Chondrocyte (in vitro differentiated cells): ENCODE measurements around the gene ZSCAN30. TPM values are rescaled to one million over a fixed set of nuclear protein-coding genes. Genes with fewer than 3 reads are reported as not detected.

Experiments
- DNase-seq: peaks from one replicate; pipeline ENCODE4 v3.0.0; 2021; ENCODE audit warnings: mixed read lengths, low spot score
- H3K27ac Mint-ChIP-seq: one replicate; pipeline ENCODE4 v1.8.0; 2021; ENCODE audit warnings: mild to moderate bottlenecking, moderate library complexity, mixed read lengths; ENCODE audit not compliant: unreplicated experiment
- H3K27me3 Mint-ChIP-seq: 2 replicates; pipeline ENCODE4 v1.8.0; 2021; ENCODE audit warnings: low read depth, mixed read lengths
- H3K36me3 Mint-ChIP-seq: 2 replicates; pipeline ENCODE4 v1.8.0; 2021; ENCODE audit warnings: low read depth, mixed read lengths
- H3K4me1 Mint-ChIP-seq: 2 replicates; pipeline ENCODE4 v1.8.0; 2021; ENCODE audit warnings: low read depth, mild to moderate bottlenecking, mixed read lengths
- H3K4me3 Mint-ChIP-seq: one replicate; pipeline ENCODE4 v1.8.0; 2021; ENCODE audit warnings: mild to moderate bottlenecking, moderate library complexity, mixed read lengths; ENCODE audit not compliant: unreplicated experiment
- H3K9me3 Mint-ChIP-seq: 2 replicates; pipeline ENCODE4 v1.8.0; 2021; ENCODE audit warnings: low read depth, mixed read lengths
- total RNA-seq: library from RNA; stranded (reverse); gene quantifications from 3 replicates; pipeline ENCODE4 v1.2.1, GENCODE V29; 2021
- TF ChIP-seq, protein P1 (sequence below): fragments of 200-600 bp; sonication (generic); IDR thresholded peaks from 2 replicates; pipeline ENCODE4 v1.5.0; 2021; ENCODE audit warnings: antibody characterized with exemption, mild to moderate bottlenecking, moderate library complexity

Gene ZSCAN30
- total RNA-seq, 1 donor from 2014 or later: 9.8 TPM

DNA sequence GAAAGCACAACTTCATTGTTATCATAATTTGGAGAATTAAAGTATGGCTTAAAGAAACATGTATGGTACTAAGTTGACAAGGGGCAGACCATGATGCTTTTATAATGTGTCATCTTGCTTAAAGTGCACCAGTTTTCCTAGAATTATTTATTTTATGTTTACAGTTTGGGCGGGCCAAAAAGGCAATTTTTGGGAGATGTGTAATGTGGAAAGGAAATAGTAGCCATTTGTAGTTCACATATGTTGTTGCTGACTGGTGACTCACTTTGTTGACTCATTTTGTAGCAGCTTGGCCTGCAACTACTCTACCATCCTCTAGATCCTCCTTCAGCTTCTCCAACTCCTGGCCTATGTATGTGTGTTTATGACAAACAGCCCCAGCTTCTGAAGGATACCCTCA lies 7.7 kb downstream of the ZSCAN30 start:
- TF ChIP-seq, protein P1, sequence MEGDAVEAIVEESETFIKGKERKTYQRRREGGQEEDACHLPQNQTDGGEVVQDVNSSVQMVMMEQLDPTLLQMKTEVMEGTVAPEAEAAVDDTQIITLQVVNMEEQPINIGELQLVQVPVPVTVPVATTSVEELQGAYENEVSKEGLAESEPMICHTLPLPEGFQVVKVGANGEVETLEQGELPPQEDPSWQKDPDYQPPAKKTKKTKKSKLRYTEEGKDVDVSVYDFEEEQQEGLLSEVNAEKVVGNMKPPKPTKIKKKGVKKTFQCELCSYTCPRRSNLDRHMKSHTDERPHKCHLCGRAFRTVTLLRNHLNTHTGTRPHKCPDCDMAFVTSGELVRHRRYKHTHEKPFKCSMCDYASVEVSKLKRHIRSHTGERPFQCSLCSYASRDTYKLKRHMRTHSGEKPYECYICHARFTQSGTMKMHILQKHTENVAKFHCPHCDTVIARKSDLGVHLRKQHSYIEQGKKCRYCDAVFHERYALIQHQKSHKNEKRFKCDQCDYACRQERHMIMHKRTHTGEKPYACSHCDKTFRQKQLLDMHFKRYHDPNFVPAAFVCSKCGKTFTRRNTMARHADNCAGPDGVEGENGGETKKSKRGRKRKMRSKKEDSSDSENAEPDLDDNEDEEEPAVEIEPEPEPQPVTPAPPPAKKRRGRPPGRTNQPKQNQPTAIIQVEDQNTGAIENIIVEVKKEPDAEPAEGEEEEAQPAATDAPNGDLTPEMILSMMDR: no peak
- Mint-ChIP-seq H3K4me3 (no peak overlapping the region), H3K9me3 (peaks cover 37% of the 10 kb centered on the region), H3K27ac (no peak overlapping the region), H3K4me1 (peaks cover 4% of the 10 kb centered on the region), H3K27me3 (no peaks in the 10 kb centered on the region), H3K36me3 (peaks cover 22% of the 10 kb centered on the region)
- no peak for DNase-seq

DNA sequence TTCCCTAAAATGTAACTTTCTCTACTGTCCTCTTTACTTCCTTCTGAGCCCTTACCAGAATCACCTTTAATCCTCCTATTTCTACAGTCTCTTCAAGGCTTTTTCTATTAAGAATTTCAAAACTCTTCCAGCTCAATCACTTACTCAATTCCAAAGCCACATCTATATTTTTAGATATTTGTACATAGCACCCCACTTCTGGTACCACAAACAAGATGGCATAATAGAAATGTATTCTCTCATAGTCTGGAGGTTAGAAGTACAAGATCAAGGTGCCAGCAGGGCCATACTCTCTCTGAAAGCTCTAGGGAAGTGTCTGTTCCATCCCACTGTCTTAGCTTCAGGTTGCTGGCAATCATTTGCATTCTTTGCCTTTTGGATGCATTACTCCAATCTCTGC lies 11.1 kb downstream of the ZSCAN30 start:
- Mint-ChIP-seq H3K4me1 (peaks cover 4% of the 10 kb centered on the region), H3K4me3 (no peak overlapping the region), H3K9me3 (peaks cover 31% of the 10 kb centered on the region), H3K27ac (no peak overlapping the region), H3K27me3 (no peaks in the 10 kb centered on the region), H3K36me3 (peaks cover 10% of the 10 kb centered on the region)
- DNase-seq: no peak
- TF ChIP-seq, protein P1: no peak

DNA sequence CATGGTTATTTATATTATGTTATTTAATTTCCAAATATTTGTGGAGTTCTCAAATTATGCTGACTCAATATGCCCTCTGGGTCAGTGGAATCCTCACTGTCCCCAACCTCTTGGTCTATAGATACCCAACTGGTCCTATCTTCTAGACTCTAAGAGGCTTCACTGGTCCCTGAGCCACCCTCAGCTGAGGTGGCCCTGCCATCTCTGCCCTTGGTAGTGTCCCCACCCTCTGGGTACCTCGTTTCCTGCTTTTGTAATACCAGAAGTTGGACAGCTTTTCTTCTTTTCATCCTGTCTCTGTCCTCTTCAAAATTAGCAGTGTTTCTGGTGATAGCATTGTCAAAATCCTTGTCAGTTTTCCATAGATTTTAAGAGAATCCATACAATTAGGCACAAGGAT lies 11.9 kb downstream of the ZSCAN30 start:
- Mint-ChIP-seq H3K9me3 (peaks cover 33% of the 10 kb centered on the region), H3K4me3 (no peak overlapping the region), H3K36me3 (peaks cover 11% of the 10 kb centered on the region), H3K27me3 (no peaks in the 10 kb centered on the region), H3K27ac (no peak overlapping the region), H3K4me1 (peaks cover 4% of the 10 kb centered on the region)
- TF ChIP-seq, protein P1: no peak
- no peak for DNase-seq

DNA sequence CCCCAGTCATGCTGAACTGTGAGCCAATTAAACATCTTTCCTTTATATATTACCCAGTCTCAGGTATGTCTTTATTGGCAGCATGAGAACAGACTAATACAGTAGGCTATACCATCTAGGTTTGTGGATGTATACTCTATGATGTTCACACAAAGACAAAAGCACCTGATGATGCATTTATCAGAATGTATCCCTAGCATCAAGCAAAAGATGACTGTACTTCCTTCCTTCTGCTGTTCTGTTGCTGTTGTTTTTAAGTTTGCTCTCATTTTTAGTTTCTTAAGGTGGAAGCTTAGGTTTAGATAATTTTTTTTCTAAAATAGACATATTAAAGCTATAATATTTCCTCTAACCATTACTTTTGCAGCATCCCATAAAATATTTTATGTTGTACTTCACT lies 12.4 kb downstream of the ZSCAN30 start:
- Mint-ChIP-seq H3K4me1 (peaks cover 2% of the 10 kb centered on the region), H3K27ac (no peak overlapping the region), H3K9me3 (peaks cover 37% of the 10 kb centered on the region), H3K27me3 (no peaks in the 10 kb centered on the region), H3K4me3 (no peak overlapping the region), H3K36me3 (peaks cover 13% of the 10 kb centered on the region)
- TF ChIP-seq, protein P1: no peak
- no peak for DNase-seq

DNA sequence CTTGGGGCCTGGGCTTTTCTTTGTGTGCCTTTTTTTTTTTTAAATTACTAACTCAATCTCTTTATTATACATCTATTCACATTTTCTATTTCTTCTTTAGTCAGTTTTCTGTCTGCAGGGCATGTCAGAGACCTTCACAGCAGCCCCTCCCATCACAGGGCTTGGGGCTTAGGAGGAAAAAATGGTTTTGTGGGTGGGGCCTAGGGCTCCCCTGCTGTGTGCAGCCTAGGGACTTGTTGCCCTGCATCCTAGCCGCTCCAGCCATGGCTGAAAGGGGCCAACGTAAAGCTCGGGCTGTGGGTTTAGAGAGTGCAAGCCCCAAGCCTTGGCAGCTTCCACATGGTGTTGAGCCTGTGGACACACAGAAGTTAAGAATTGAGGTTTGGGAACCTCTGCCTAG lies 13.8 kb downstream of the ZSCAN30 start:
- TF ChIP-seq, protein P1: no peak
- H3K27me3 Mint-ChIP-seq: no peaks in the 10 kb centered on the region
- no peak overlapping the region for H3K4me3 Mint-ChIP-seq
- H3K9me3 Mint-ChIP-seq: peaks cover 34% of the 10 kb centered on the region
- no peaks in the 10 kb centered on the region for H3K4me1 Mint-ChIP-seq
- no peak overlapping the region for H3K27ac Mint-ChIP-seq
- H3K36me3 Mint-ChIP-seq: peaks cover 13% of the 10 kb centered on the region
- DNase-seq: no peak
